Measurements from ENCODE around the gene ARHGAP18.

DNA sequence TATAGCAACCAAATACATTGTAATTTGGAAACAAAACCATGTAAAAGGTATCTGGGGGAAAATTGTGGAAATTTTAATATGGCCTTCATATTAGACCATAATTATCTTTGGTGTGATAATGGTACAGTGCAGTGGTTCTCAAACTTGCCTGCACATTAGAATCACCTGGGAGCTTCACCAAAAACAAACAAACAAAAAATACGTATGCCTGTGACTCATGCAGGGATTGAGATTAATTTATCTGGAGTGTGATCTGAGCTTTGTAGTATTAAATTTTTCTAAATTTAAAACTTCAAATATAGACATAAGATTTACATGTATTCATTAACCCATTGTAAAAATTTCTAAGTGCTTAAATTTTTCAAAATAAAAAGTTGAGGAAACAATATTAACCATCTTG lies 31.5 kb downstream of the ARHGAP18 start:
- TF ChIP-seq POLR2A (IDR thresholded peaks at IDR 0.05) = no peak
- no peak for TF ChIP-seq CTCF (IDR thresholded peaks at IDR 0.05)
- no peak for TF ChIP-seq POLR2AphosphoS5 (IDR thresholded peaks at IDR 0.05)
